ENCODE measurements around the gene TMEM242. TPM values are rescaled to one million over a fixed set of nuclear protein-coding genes. Genes with fewer than 3 reads are reported as not detected.
A peak's percentile ranks its signal among the peaks of the same experiment; 100 is the strongest.

Gene TMEM242
- total and polyA plus RNA-seq, 5 donors from 2014 or later: 8.7 to 14.2 (median 10.1) TPM

DNA sequence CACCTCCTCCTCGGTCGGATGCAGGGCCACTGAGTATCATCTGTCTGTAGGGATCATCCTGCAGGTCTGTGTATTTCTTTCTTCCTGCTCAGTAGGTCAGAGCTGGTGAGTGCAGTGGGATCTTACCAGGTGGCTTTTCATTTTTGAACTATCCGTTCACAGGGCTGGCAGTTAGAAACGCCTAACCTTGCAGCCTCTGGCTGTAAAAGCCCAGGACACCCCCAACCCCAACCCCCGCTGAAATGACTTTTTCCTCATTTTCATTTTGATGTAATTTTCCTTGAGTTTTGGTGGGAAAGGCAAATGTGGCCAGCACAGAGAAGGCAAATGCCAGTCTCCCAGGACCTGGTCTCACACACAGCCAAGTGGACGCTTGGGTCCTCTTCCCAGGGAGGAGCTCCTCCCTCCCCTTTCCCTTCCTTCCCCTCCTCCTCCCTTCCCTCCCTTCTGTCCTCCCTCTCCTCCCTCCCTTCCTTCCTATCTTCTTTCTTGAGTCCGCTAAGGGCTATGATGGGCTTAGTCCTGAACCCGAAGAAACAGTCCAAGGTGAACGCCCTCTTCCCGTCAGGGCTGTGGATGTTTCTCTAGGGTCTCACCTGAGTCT, 36.0 kb downstream of the TMEM242 start:
- Histone ChIP-seq H3K27me3 (ENCODE audit: control insufficient read depth, insufficient read depth, low read length) (no peaks in the 10 kb centered on the region), H3K9me3 (ENCODE audit: control insufficient read depth in 2 of 2, low read length in 2 of 2) (no peaks in the 10 kb centered on the region), H3K4me3 (ENCODE audit: low read depth, low read length) (no peak overlapping the region), H3K27ac (ENCODE audit: insufficient read depth, low read length, poor library complexity, severe bottlenecking) (no peak overlapping the region), H3K36me3 (ENCODE audit: control insufficient read depth, insufficient read depth, low read length) (peaks cover 6% of the 10 kb centered on the region), H3K4me1 (ENCODE audit: control insufficient read depth, insufficient read depth, low read length, poor library complexity, severe bottlenecking) (peaks cover 4% of the 10 kb centered on the region)
- Mint-ChIP-seq H3K9me3 (no peaks in the 10 kb centered on the region), H3K36me3 (peaks cover 18% of the 10 kb centered on the region), H3K27ac (no peak overlapping the region), H3K27me3 (peaks cover 4% of the 10 kb centered on the region), H3K4me1 (peaks cover 0 to 8% (median 3%) of the 10 kb centered on the region in 4 donors), H3K4me3 (no peak overlapping the region)
- ATAC-seq (ENCODE audit: low read depth in 2 of 2) (no peak), DNase-seq (no peak)

DNA sequence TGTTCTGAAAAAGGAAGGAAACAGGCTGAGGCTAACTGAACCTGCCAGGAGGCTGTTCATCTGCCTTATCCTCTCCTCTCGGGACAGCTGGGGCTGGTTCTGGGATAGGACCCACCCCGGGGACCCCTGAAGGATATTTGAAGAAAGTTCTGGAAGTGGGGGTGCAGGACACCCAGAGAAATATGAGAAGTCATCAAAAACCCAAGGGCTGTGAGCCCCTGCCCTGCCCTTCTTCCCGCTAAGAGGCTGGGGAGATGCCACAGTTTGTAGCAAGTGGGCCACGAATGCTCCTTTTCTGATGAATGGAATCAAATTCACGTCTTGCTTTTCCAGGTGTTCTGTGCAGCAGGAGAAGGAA, 37.9 kb downstream of the TMEM242 start:
- Mint-ChIP-seq H3K9me3 (no peaks in the 10 kb centered on the region), H3K36me3 (peaks cover 11% of the 10 kb centered on the region), H3K4me1 (peaks cover 0 to 2% (median under 1%) of the 10 kb centered on the region in 4 donors), H3K27ac (no peak overlapping the region), H3K4me3 (no peak overlapping the region), H3K27me3 (peaks cover 4% of the 10 kb centered on the region)
- ATAC-seq (ENCODE audit: low read depth in 2 of 2) (no peak), DNase-seq (no peak)
- no peaks in the 10 kb centered on the region for H3K4me1 ChIP-seq (ENCODE audit: control insufficient read depth, insufficient read depth, low read length, poor library complexity, severe bottlenecking)
- no peak overlapping the region for H3K27ac ChIP-seq (ENCODE audit: insufficient read depth, low read length, poor library complexity, severe bottlenecking)
- H3K9me3 ChIP-seq (ENCODE audit: control insufficient read depth in 2 of 2, low read length in 2 of 2): no peaks in the 10 kb centered on the region
- H3K4me3 ChIP-seq (ENCODE audit: low read depth, low read length): no peak overlapping the region
- H3K36me3 ChIP-seq (ENCODE audit: control insufficient read depth, insufficient read depth, low read length): no peaks in the 10 kb centered on the region
- H3K27me3 ChIP-seq (ENCODE audit: control insufficient read depth, insufficient read depth, low read length): no peaks in the 10 kb centered on the region

DNA sequence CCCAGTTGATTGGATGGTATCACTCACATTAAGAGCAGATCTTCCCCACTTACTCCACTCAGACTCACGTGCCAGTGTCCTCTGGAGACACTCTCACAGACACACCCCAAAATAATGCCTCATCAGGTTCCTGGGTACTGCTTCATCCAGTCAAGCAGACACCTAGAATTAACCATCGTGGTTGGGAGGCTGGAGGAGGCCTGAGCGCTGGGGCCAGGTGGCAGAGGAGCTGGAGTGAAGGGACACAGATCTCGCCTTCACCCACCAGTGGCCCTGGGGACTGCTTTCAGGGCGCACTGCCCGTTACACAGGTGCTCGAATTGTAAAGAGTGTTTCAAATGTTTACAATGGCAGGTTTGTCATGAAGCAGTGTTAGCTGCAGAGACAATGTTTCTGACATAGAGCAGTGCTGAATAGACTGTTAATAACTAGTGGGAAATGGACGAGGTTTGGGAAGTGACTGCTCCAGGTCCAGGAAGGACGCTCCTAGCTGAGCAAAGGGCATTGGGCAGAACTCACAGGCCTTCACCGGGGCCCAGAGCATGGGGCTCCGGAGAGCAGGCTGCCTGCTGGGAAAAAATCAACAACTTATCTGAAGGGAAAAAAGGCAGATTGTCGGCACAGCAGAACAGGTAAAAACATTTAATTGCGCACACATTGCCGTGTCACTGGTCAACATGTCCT, 38.4 kb downstream of the TMEM242 start:
- peaks cover 0 to 2% (median under 1%) of the 10 kb centered on the region in 4 donors for H3K4me1 Mint-ChIP-seq
- H3K4me3 Mint-ChIP-seq: no peak overlapping the region
- no peaks in the 10 kb centered on the region for H3K9me3 Mint-ChIP-seq
- peaks cover 5% of the 10 kb centered on the region for H3K36me3 Mint-ChIP-seq
- Histone ChIP-seq H3K36me3 (ENCODE audit: control insufficient read depth, insufficient read depth, low read length) (no peaks in the 10 kb centered on the region), H3K27me3 (ENCODE audit: control insufficient read depth, insufficient read depth, low read length) (no peaks in the 10 kb centered on the region), H3K27ac (ENCODE audit: insufficient read depth, low read length, poor library complexity, severe bottlenecking) (no peak overlapping the region), H3K4me3 (ENCODE audit: low read depth, low read length) (no peak overlapping the region), H3K4me1 (ENCODE audit: control insufficient read depth, insufficient read depth, low read length, poor library complexity, severe bottlenecking) (no peaks in the 10 kb centered on the region), H3K9me3 (ENCODE audit: control insufficient read depth in 2 of 2, low read length in 2 of 2) (no peaks in the 10 kb centered on the region)
- no peak for DNase-seq
- H3K27ac Mint-ChIP-seq: no peak overlapping the region
- peaks cover 5% of the 10 kb centered on the region for H3K27me3 Mint-ChIP-seq
- ATAC-seq (ENCODE audit: low read depth in 2 of 2): no peak

DNA sequence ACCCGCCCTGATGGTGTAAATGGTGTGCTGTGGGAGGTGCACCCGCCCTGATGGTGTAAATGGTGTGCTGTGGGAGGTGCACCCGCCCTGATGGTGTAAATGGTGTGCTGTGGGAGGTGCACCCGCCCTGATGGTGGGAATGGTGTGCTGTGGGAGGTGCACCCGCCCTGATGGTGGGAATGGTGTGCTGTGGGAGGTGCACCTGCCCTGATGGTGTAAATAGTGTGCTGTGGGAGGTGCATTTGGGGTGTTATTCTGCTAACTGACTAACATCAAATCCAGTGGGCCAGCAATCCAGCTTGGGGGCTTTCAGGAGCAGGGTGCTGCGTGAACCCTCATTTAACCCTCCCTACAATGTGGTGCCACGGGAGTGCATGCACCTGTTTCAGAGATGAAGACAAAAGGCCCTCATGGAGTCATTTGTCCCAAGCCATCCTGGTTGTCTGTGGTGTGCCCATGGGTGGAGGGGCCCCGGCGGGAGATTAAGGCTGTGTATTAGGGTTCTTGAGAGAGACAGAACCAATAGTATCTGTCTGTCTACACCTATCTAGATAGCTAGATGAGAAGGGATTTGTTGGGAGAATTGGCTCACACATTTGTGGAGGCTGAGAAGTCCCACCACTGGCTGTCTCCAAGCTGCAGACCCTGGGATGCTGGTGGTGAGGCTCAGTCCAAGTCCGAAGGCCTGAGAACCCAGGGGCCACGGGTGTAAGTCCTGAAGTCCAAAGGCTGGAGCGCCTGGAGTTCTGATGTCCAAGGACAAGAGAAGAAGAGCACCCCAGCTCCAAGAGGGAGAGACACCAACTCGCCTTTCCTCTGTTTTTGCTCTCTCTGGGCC, 39.2 kb downstream of the TMEM242 start:
- Mint-ChIP-seq H3K4me3 (no peak overlapping the region), H3K27ac (no peak overlapping the region), H3K36me3 (peaks cover 3% of the 10 kb centered on the region), H3K4me1 (peaks cover 0 to 2% (median under 1%) of the 10 kb centered on the region in 4 donors), H3K9me3 (no peaks in the 10 kb centered on the region), H3K27me3 (peaks cover 10% of the 10 kb centered on the region)
- DNase-seq: no peak
- Histone ChIP-seq H3K36me3 (ENCODE audit: control insufficient read depth, insufficient read depth, low read length) (no peaks in the 10 kb centered on the region), H3K4me1 (ENCODE audit: control insufficient read depth, insufficient read depth, low read length, poor library complexity, severe bottlenecking) (no peaks in the 10 kb centered on the region), H3K9me3 (ENCODE audit: control insufficient read depth in 2 of 2, low read length in 2 of 2) (no peaks in the 10 kb centered on the region), H3K27me3 (ENCODE audit: control insufficient read depth, insufficient read depth, low read length) (no peaks in the 10 kb centered on the region), H3K27ac (ENCODE audit: insufficient read depth, low read length, poor library complexity, severe bottlenecking) (no peak overlapping the region), H3K4me3 (ENCODE audit: low read depth, low read length) (no peak overlapping the region)
- ATAC-seq (ENCODE audit: low read depth in 2 of 2): no peak

GRCh38 chr6:157283330-157283898, 39.9 kb downstream of the TMEM242 start:
- Mint-ChIP-seq H3K9me3 (no peaks in the 10 kb centered on the region), H3K4me3 (no peak overlapping the region), H3K4me1 (peaks cover 0 to 2% (median under 1%) of the 10 kb centered on the region in 4 donors), H3K36me3 (peaks cover 2% of the 10 kb centered on the region), H3K27me3 (peaks cover 15% of the 10 kb centered on the region), H3K27ac (no peak overlapping the region)
- Histone ChIP-seq H3K9me3 (ENCODE audit: control insufficient read depth in 2 of 2, low read length in 2 of 2) (no peaks in the 10 kb centered on the region), H3K27ac (ENCODE audit: insufficient read depth, low read length, poor library complexity, severe bottlenecking) (no peak overlapping the region), H3K27me3 (ENCODE audit: control insufficient read depth, insufficient read depth, low read length) (no peaks in the 10 kb centered on the region), H3K4me1 (ENCODE audit: control insufficient read depth, insufficient read depth, low read length, poor library complexity, severe bottlenecking) (no peaks in the 10 kb centered on the region), H3K36me3 (ENCODE audit: control insufficient read depth, insufficient read depth, low read length) (no peaks in the 10 kb centered on the region), H3K4me3 (ENCODE audit: low read depth, low read length) (no peak overlapping the region)
- ATAC-seq (ENCODE audit: low read depth in 2 of 2) (no peak), DNase-seq (no peak)

GRCh38 chr6:157282284-157282683, 41.0 kb downstream of the TMEM242 start:
- H3K27ac Mint-ChIP-seq: no peak overlapping the region

DNA sequence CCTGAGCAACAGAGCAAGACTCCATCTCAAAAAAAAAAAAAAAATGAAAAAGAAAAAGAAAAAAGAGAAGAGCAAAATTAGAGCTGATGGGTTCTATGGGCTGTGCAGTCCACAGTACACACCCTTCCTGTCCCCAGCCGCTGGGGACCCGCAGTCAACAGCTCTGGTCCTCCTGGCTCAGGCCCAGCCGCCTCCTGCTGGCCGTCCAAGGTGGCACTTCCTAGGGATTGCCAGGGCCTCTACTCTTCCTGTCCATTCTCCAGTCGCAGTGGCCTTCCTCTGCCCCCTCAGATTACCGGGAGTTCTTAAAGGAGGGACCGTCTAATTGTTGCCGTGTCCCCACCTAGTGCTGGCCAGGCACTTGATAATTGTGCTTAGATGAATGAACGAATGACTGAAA, 41.7 kb downstream of the TMEM242 start:
- no peaks in the 10 kb centered on the region for H3K27me3 ChIP-seq (ENCODE audit: control insufficient read depth, insufficient read depth, low read length)
- ATAC-seq (ENCODE audit: low read depth in 2 of 2) (no peak), DNase-seq (no peak)
- no peaks in the 10 kb centered on the region for H3K4me1 ChIP-seq (ENCODE audit: control insufficient read depth, insufficient read depth, low read length, poor library complexity, severe bottlenecking)
- no peaks in the 10 kb centered on the region for H3K36me3 ChIP-seq (ENCODE audit: control insufficient read depth, insufficient read depth, low read length)
- Mint-ChIP-seq H3K27me3 (peaks cover 29% of the 10 kb centered on the region), H3K27ac (no peak overlapping the region), H3K4me1 (peaks cover 0 to 2% (median under 1%) of the 10 kb centered on the region in 4 donors), H3K36me3 (no peaks in the 10 kb centered on the region), H3K4me3 (no peak overlapping the region), H3K9me3 (no peaks in the 10 kb centered on the region)
- no peak overlapping the region for H3K27ac ChIP-seq (ENCODE audit: insufficient read depth, low read length, poor library complexity, severe bottlenecking)
- no peak overlapping the region for H3K4me3 ChIP-seq (ENCODE audit: low read depth, low read length)
- H3K9me3 ChIP-seq (ENCODE audit: control insufficient read depth in 2 of 2, low read length in 2 of 2): no peaks in the 10 kb centered on the region

More at GRCh38 chr6:157282284-157282683, 41.0 kb downstream of the TMEM242 start:
- H3K9me3 ChIP-seq (ENCODE audit: control insufficient read depth in 2 of 2, low read length in 2 of 2): no peaks in the 10 kb centered on the region
- H3K27me3 Mint-ChIP-seq: peaks cover 22% of the 10 kb centered on the region
- no peak for DNase-seq
- H3K4me1 ChIP-seq (ENCODE audit: control insufficient read depth, insufficient read depth, low read length, poor library complexity, severe bottlenecking): no peaks in the 10 kb centered on the region
- no peak overlapping the region for H3K4me3 ChIP-seq (ENCODE audit: low read depth, low read length)
- peak overlapping the region in 1 of 4 donors; percentile 77 for H3K4me3 Mint-ChIP-seq
- no peaks in the 10 kb centered on the region for H3K36me3 Mint-ChIP-seq
- H3K27ac ChIP-seq (ENCODE audit: insufficient read depth, low read length, poor library complexity, severe bottlenecking): no peak overlapping the region
- H3K27me3 ChIP-seq (ENCODE audit: control insufficient read depth, insufficient read depth, low read length): no peaks in the 10 kb centered on the region
- peaks cover 0 to 2% (median under 1%) of the 10 kb centered on the region in 4 donors for H3K4me1 Mint-ChIP-seq
- no peaks in the 10 kb centered on the region for H3K9me3 Mint-ChIP-seq
- H3K36me3 ChIP-seq (ENCODE audit: control insufficient read depth, insufficient read depth, low read length): no peaks in the 10 kb centered on the region
- no peak for ATAC-seq (ENCODE audit: low read depth in 2 of 2)
